H9 (cell line): ENCODE data around the gene TERT. TPM values are rescaled to one million over a fixed set of nuclear protein-coding genes. Genes with fewer than 3 reads are reported as not detected.
"Not testable (repeated sequence)": the region's sequence is repeated elsewhere in the genome, so short reads cannot be mapped to it uniquely, and the experiment has no call there.

Experiments
- DNase-seq: peaks from one replicate; pipeline ENCODE4 v3.0.0-alpha.2; 2017
- H2AFZ ChIP-seq: one replicate; pipeline ENCODE4 v1.6.1; 2013; ENCODE audit warnings: mild to moderate bottlenecking, low read length, control low read depth, moderate library complexity
- H2AK5ac ChIP-seq: 2 replicates; pipeline ENCODE4 v1.6.1; 2013; ENCODE audit warnings: low read length, control low read depth, mixed read lengths; ENCODE audit not compliant: insufficient read length
- H2BK120ac ChIP-seq: one replicate; pipeline ENCODE4 v1.6.1; 2013; ENCODE audit warnings: low read depth, mild to moderate bottlenecking, low read length, control low read depth, inconsistent platforms; ENCODE audit not compliant: poor library complexity, severe bottlenecking
- H2BK12ac ChIP-seq: 2 replicates; pipeline ENCODE4 v1.6.1; 2013; ENCODE audit warnings: low read length, control low read depth, mixed read lengths, low read depth; ENCODE audit not compliant: insufficient read length
- H2BK15ac ChIP-seq: 2 replicates; pipeline ENCODE4 v1.6.1; 2013; ENCODE audit warnings: low read depth, low read length, control low read depth
- H2BK20ac ChIP-seq: one replicate; pipeline ENCODE4 v1.6.1; 2013; ENCODE audit warnings: low read depth, mild to moderate bottlenecking, low read length, control low read depth, inconsistent platforms; ENCODE audit not compliant: poor library complexity, severe bottlenecking
- H2BK5ac ChIP-seq: 2 replicates; pipeline ENCODE4 v1.6.1; 2013; ENCODE audit warnings: low read length, control low read depth, mixed read lengths; ENCODE audit not compliant: insufficient read length
- H3K14ac ChIP-seq: 2 replicates; pipeline ENCODE4 v1.6.1; 2013; ENCODE audit warnings: low read length, control low read depth; ENCODE audit not compliant: insufficient read depth
- H3K18ac ChIP-seq: 2 replicates; pipeline ENCODE4 v1.6.1; 2013; ENCODE audit warnings: low read depth, mild to moderate bottlenecking, mixed read lengths, low read length, control low read depth; ENCODE audit not compliant: insufficient read length
- H3K23ac ChIP-seq: 2 replicates; pipeline ENCODE4 v1.6.1; 2013; ENCODE audit warnings: low read length, control low read depth, mixed read lengths, low read depth; ENCODE audit not compliant: insufficient read length
- H3K23me2 ChIP-seq: 2 replicates; pipeline ENCODE4 v1.6.1; 2013; ENCODE audit warnings: low read depth, mild to moderate bottlenecking, mixed read lengths, low read length, control low read depth; ENCODE audit not compliant: insufficient read length, poor library complexity, severe bottlenecking
- H3K27ac ChIP-seq: 2 replicates; pipeline ENCODE4 v1.5.1; 2013; ENCODE audit warnings: low read length, control low read depth, mixed read lengths, low read depth; ENCODE audit not compliant: insufficient read length
- H3K27me3 ChIP-seq: 2 replicates; pipeline ENCODE4 v1.6.1; 2013; ENCODE audit warnings: low read length, control low read depth, inconsistent platforms; ENCODE audit not compliant: insufficient read depth
- H3K4ac ChIP-seq: 2 replicates; pipeline ENCODE4 v1.6.1; 2013; ENCODE audit warnings: low read depth, mild to moderate bottlenecking, control low read depth, inconsistent platforms, low read length, moderate library complexity
- H3K4me1 ChIP-seq: 2 replicates; pipeline ENCODE4 v1.6.1; 2013; ENCODE audit warnings: low read length, control low read depth, inconsistent platforms; ENCODE audit not compliant: insufficient read depth
- H3K4me2 ChIP-seq: 2 replicates; pipeline ENCODE4 v1.6.1; 2013; ENCODE audit warnings: low read length, control low read depth, mixed read lengths; ENCODE audit not compliant: insufficient read length, insufficient read depth
- H3K56ac ChIP-seq: 2 replicates; pipeline ENCODE4 v1.6.1; 2013; ENCODE audit warnings: low read depth, mild to moderate bottlenecking, mixed read lengths, low read length, control low read depth; ENCODE audit not compliant: insufficient read length
- H3K79me1 ChIP-seq: 2 replicates; pipeline ENCODE4 v1.6.1; 2013; ENCODE audit warnings: low read depth, mild to moderate bottlenecking, moderate library complexity, low read length, control low read depth, inconsistent platforms; ENCODE audit not compliant: insufficient read depth, poor library complexity, severe bottlenecking
- H3K79me2 ChIP-seq: 2 replicates; pipeline ENCODE4 v1.6.1; 2013; ENCODE audit warnings: low read length, control low read depth, inconsistent platforms; ENCODE audit not compliant: insufficient read depth
- H3K9ac ChIP-seq: 2 replicates; pipeline ENCODE4 v1.6.1; 2013; ENCODE audit warnings: low read length, control low read depth, mixed read lengths; ENCODE audit not compliant: insufficient read length; ENCODE audit errors: extremely low read depth
- H3K9me3 ChIP-seq: one replicate; pipeline ENCODE4 v1.6.1; 2013; ENCODE audit warnings: low read depth, low read length, inconsistent platforms; ENCODE audit not compliant: control insufficient read depth
- H3T11ph ChIP-seq: one replicate; pipeline ENCODE4 v1.6.1; 2013; ENCODE audit warnings: mild to moderate bottlenecking, low read length, control low read depth, inconsistent platforms
- H4K20me1 ChIP-seq: one replicate; pipeline ENCODE4 v1.6.1; 2013; ENCODE audit not compliant: control insufficient read depth, insufficient read length, insufficient read depth
- H4K5ac ChIP-seq: 2 replicates; pipeline ENCODE4 v1.6.1; 2013; ENCODE audit warnings: low read depth, mild to moderate bottlenecking, mixed read lengths, low read length, control low read depth; ENCODE audit not compliant: insufficient read length
- H4K8ac ChIP-seq: replicated peaks from 2 replicates; pipeline ENCODE4 v1.6.1; 2013; ENCODE audit warnings: low read length, control low read depth, mixed read lengths, low read depth; ENCODE audit not compliant: insufficient read length
- H4K91ac ChIP-seq: 2 replicates; pipeline ENCODE4 v1.6.1; 2013; ENCODE audit warnings: low read depth, mild to moderate bottlenecking, moderate library complexity, mixed read lengths, low read length, control low read depth; ENCODE audit not compliant: insufficient read length
- H3K27ac Mint-ChIP-seq, 3 experiments: 2 replicates in 2 of 3; 3 replicates in 1 of 3; pipeline ENCODE4 v1.8.0; 2020 to 2021; ENCODE audit warnings: mixed read lengths in 3 of 3, mild to moderate bottlenecking in 1 of 3, moderate library complexity in 1 of 3
- H3K27me3 Mint-ChIP-seq: 2 replicates; pipeline ENCODE4 v1.8.0; 2021; ENCODE audit warnings: low read depth, mild to moderate bottlenecking, moderate library complexity, mixed read lengths
- H3K36me3 Mint-ChIP-seq, 3 experiments: 2 replicates in 2 of 3; 3 replicates in 1 of 3; pipeline ENCODE4 v1.8.0; 2020 to 2021; ENCODE audit warnings: low read depth in 3 of 3, mixed read lengths in 3 of 3; ENCODE audit not compliant: insufficient read depth in 1 of 3
- H3K4me1 Mint-ChIP-seq, 2 experiments: 2 replicates each; pipeline ENCODE4 v1.8.0; 2020; ENCODE audit warnings: mixed read lengths in 2 of 2
- H3K4me3 Mint-ChIP-seq, 2 experiments: 2 replicates in 1 of 2; 3 replicates in 1 of 2; pipeline ENCODE4 v1.8.0; 2020 to 2021; ENCODE audit warnings: mild to moderate bottlenecking in 2 of 2, mixed read lengths in 2 of 2, moderate library complexity in 1 of 2
- H3K9me3 Mint-ChIP-seq, 2 experiments: 2 replicates in 1 of 2; 3 replicates in 1 of 2; pipeline ENCODE4 v1.8.0; 2020; ENCODE audit warnings: mild to moderate bottlenecking in 2 of 2, mixed read lengths in 2 of 2, moderate library complexity in 1 of 2
- CTCF ChIP-seq: fragments of 200-600 bp; sonication (generic); conservative IDR thresholded peaks from 3 replicates; pipeline ENCODE4 v1.8.0; 2021; ENCODE audit warnings: antibody characterized with exemption, mild to moderate bottlenecking
- WGBS: extraction: QIAGEN DNeasy Blood & Tissue Kit; methylation state at CpG from one replicate; pipeline ENCODE4 v1.1.7; 2013; ENCODE audit warnings: missing lambda C conversion rate, low lambda C conversion rate, mixed read lengths; ENCODE audit not compliant: insufficient read length; ENCODE audit errors: extremely low coverage; 5-methylcytosine and 5-hydroxymethylcytosine counted together
- total RNA-seq: library from RNA; stranded (reverse); gene quantifications from 2 replicates; pipeline ENCODE4 v1.2.1, GENCODE V29; 2021

The TERT gene
- total RNA-seq, 1 experiment from 2014 or later: 15.5 TPM

- H3K36me3 Mint-ChIP-seq: peaks cover 21 to 37% (median 27%) of the 10 kb centered on the region in 3 experiments; a peak in 6 of 7 replicates
- no peak overlapping the region for H2BK20ac ChIP-seq
- no peak for DNase-seq
- H3K14ac ChIP-seq: no peak overlapping the region
- H3K18ac ChIP-seq: no peak overlapping the region
- H3T11ph ChIP-seq: no peak overlapping the region
- H3K4me2 ChIP-seq: no peak overlapping the region
- no peak overlapping the region for H2BK5ac ChIP-seq
- peaks cover under 1% of the 10 kb centered on the region for H3K9me3 ChIP-seq
- H3K4me3 Mint-ChIP-seq: no peak overlapping the region
- no peaks in the 10 kb centered on the region for H3K79me1 ChIP-seq
- no peak overlapping the region for H3K9ac ChIP-seq
- no peaks in the 10 kb centered on the region for H3K27me3 ChIP-seq
- WGBS: no CpG with 5 or more reads among the region's 13 CpGs
- no peaks in the 10 kb centered on the region for H3K4me1 ChIP-seq
- no peak overlapping the region for H4K8ac ChIP-seq
- H3K9me3 Mint-ChIP-seq: no peaks in the 10 kb centered on the region
- H4K20me1 ChIP-seq: no peaks in the 10 kb centered on the region
- no peak overlapping the region for H3K4ac ChIP-seq
- no peak overlapping the region for H3K27ac Mint-ChIP-seq
- H2AFZ ChIP-seq: no peak overlapping the region
- no peak overlapping the region for H4K5ac ChIP-seq
- no peak overlapping the region for H4K91ac ChIP-seq
- no peak for TF ChIP-seq CTCF
- peaks cover 1% of the 10 kb centered on the region; the same call in 1 of the 2 replicates for H3K27me3 Mint-ChIP-seq
- H3K79me2 ChIP-seq: no peaks in the 10 kb centered on the region
- no peak overlapping the region for H2BK12ac ChIP-seq
- H3K27ac ChIP-seq: no peak overlapping the region
- H2BK120ac ChIP-seq: no peak overlapping the region
- H3K56ac ChIP-seq: no peak overlapping the region
- H2AK5ac ChIP-seq: no peak overlapping the region
- no peaks in the 10 kb centered on the region for H3K4me1 Mint-ChIP-seq
- no peaks in the 10 kb centered on the region for H3K23me2 ChIP-seq
- H3K23ac ChIP-seq: no peak overlapping the region
- H2BK15ac ChIP-seq: no peak overlapping the region
Observed at GRCh38 chr5:1268056-1268455, 26.8 kb downstream of the TERT start.

- H2BK12ac ChIP-seq, H4K5ac ChIP-seq, H3K4ac ChIP-seq, H2BK120ac ChIP-seq, H4K20me1 ChIP-seq, H4K91ac ChIP-seq, H3K27me3 Mint-ChIP-seq, H3K9me3 ChIP-seq, H3K4me1 ChIP-seq, H3T11ph ChIP-seq, H3K9me3 Mint-ChIP-seq, H2AK5ac ChIP-seq, H3K23ac ChIP-seq, H3K56ac ChIP-seq, H3K27me3 ChIP-seq, H3K27ac Mint-ChIP-seq, H2BK5ac ChIP-seq, H4K8ac ChIP-seq, DNase-seq, H3K79me1 ChIP-seq, H3K14ac ChIP-seq, H3K27ac ChIP-seq, H3K79me2 ChIP-seq, H3K4me3 Mint-ChIP-seq, H3K4me2 ChIP-seq, H3K4me1 Mint-ChIP-seq, H3K9ac ChIP-seq, H3K18ac ChIP-seq, H2BK20ac ChIP-seq, H2BK15ac ChIP-seq, H3K23me2 ChIP-seq, H2AFZ ChIP-seq: not testable (repeated sequence)
- H3K36me3 Mint-ChIP-seq: peaks cover 23 to 40% (median 27%) of the 10 kb centered on the region in 3 experiments; a peak in 6 of 7 replicates
- WGBS: no CpG with 5 or more reads among the region's 5 CpGs
Observed at GRCh38 chr5:1267464-1267863, 27.4 kb downstream of the TERT start.
